Rectal smooth muscle tissue (tissue), 1 donor: ENCODE results near the gene EXO5.
"Not testable (repeated sequence)": the region's sequence is repeated elsewhere in the genome, so short reads cannot be mapped to it uniquely, and the experiment has no call there.

Experiments used
- H3K27ac ChIP-seq: one replicate; pipeline ENCODE4 v1.7.0; 2013; ENCODE audit warnings: low read depth, low read length, inconsistent platforms
- H3K27me3 ChIP-seq: one replicate; pipeline ENCODE4 v1.7.0; 2013; ENCODE audit warnings: low read length; ENCODE audit not compliant: control insufficient read depth, insufficient read depth
- H3K36me3 ChIP-seq: one replicate; pipeline ENCODE4 v1.7.0; 2013; ENCODE audit warnings: low read length; ENCODE audit not compliant: control insufficient read depth, insufficient read depth
- H3K4me1 ChIP-seq: one replicate; pipeline ENCODE4 v1.7.0; 2013; ENCODE audit warnings: low read length; ENCODE audit not compliant: control insufficient read depth, insufficient read depth
- H3K4me3 ChIP-seq: one replicate; pipeline ENCODE4 v1.7.0; 2013; ENCODE audit warnings: low read length
- H3K9ac ChIP-seq: one replicate; pipeline ENCODE4 v1.7.0; 2013; ENCODE audit warnings: low read length

Gene EXO5

GRCh38 chr1:40508375-40509341, at the start of gene EXO5:
TSS of gene EXO5 (plus strand) at chr1:40508767. CDS start at chr1:40514545, 5,778 bp downstream.
- H3K27me3 ChIP-seq: no peaks in the 10 kb centered on the region
- H3K36me3 ChIP-seq: no peaks in the 10 kb centered on the region
- H3K9ac ChIP-seq: peak within 1 kb of the TSS; percentile 57
- H3K27ac ChIP-seq: peak within 1 kb of the TSS; percentile 72
- peak within 1 kb of the TSS; percentile 90 for H3K4me3 ChIP-seq
- peaks cover 5% of the 10 kb centered on the region for H3K4me1 ChIP-seq

- H3K36me3 ChIP-seq: peaks cover 9% of the 10 kb centered on the region
- H3K27me3 ChIP-seq: no peaks in the 10 kb centered on the region
- H3K4me1 ChIP-seq: no peaks in the 10 kb centered on the region
- H3K4me3 ChIP-seq: no peak overlapping the region
- H3K9ac ChIP-seq: no peak overlapping the region
- H3K27ac ChIP-seq: no peak overlapping the region
These were observed 45.5 kb upstream of the EXO5 start for GRCh38 chr1:40462956-40463590.

- no peak overlapping the region for H3K9ac ChIP-seq
- peaks cover 2% of the 10 kb centered on the region for H3K36me3 ChIP-seq
- no peak overlapping the region for H3K4me3 ChIP-seq
- no peak overlapping the region for H3K27ac ChIP-seq
- no peaks in the 10 kb centered on the region for H3K4me1 ChIP-seq
- H3K27me3 ChIP-seq: no peaks in the 10 kb centered on the region
These were observed 39.2 kb upstream of the EXO5 start for GRCh38 chr1:40469327-40469726.

- H3K4me3 ChIP-seq: no peak overlapping the region
- H3K27me3 ChIP-seq: no peaks in the 10 kb centered on the region
- H3K27ac ChIP-seq: no peak overlapping the region
- H3K36me3 ChIP-seq: no peaks in the 10 kb centered on the region
- H3K4me1 ChIP-seq: peaks cover 3% of the 10 kb centered on the region
- no peak overlapping the region for H3K9ac ChIP-seq
These were observed 33.3 kb upstream of the EXO5 start for GRCh38 chr1:40475268-40475667.

GRCh38 chr1:40476924-40477677, 31.5 kb upstream of the EXO5 start, which contains the start of gene ZFP69:
TSS of gene ZFP69 (plus strand) at chr1:40477290. CDS start at chr1:40479362, 2,072 bp downstream.
- no peaks in the 10 kb centered on the region for H3K36me3 ChIP-seq
- H3K9ac ChIP-seq: peak within 1 kb of the TSS; percentile 79
- peak within 1 kb of the TSS; percentile 27 for H3K27ac ChIP-seq
- H3K4me1 ChIP-seq: peaks cover 3% of the 10 kb centered on the region
- peak within 1 kb of the TSS; percentile 93 for H3K4me3 ChIP-seq
- no peaks in the 10 kb centered on the region for H3K27me3 ChIP-seq

GRCh38 chr1:40477678-40478053, 30.9 kb upstream of the EXO5 start:
- peak overlapping the region; percentile 27 for H3K27ac ChIP-seq

GRCh38 chr1:40478276-40478675, 30.3 kb upstream of the EXO5 start:
- peak overlapping the region; percentile 93 for H3K4me3 ChIP-seq
- peaks cover 3% of the 10 kb centered on the region for H3K4me1 ChIP-seq
- no peaks in the 10 kb centered on the region for H3K27me3 ChIP-seq
- H3K27ac ChIP-seq: no peak overlapping the region
- H3K9ac ChIP-seq: no peak overlapping the region
- H3K36me3 ChIP-seq: no peaks in the 10 kb centered on the region

More at GRCh38 chr1:40477678-40478053, 30.9 kb upstream of the EXO5 start:
- Histone ChIP-seq H3K9ac (peak overlapping the region; percentile 79), H3K36me3 (no peaks in the 10 kb centered on the region), H3K4me1 (peaks cover 3% of the 10 kb centered on the region), H3K27me3 (no peaks in the 10 kb centered on the region), H3K4me3 (peak overlapping the region; percentile 93)

GRCh38 chr1:40479156-40479555, 29.4 kb upstream of the EXO5 start:
- Histone ChIP-seq H3K4me1 (peaks cover 3% of the 10 kb centered on the region), H3K27ac (no peak overlapping the region), H3K36me3 (no peaks in the 10 kb centered on the region), H3K9ac (no peak overlapping the region), H3K4me3 (no peak overlapping the region), H3K27me3 (no peaks in the 10 kb centered on the region)

- H3K27me3 ChIP-seq: no peaks in the 10 kb centered on the region
- peaks cover 9% of the 10 kb centered on the region for H3K36me3 ChIP-seq
- no peak overlapping the region for H3K4me3 ChIP-seq
- no peak overlapping the region for H3K9ac ChIP-seq
- no peak overlapping the region for H3K27ac ChIP-seq
- no peaks in the 10 kb centered on the region for H3K4me1 ChIP-seq
These were observed 13.2 kb upstream of the EXO5 start for GRCh38 chr1:40495315-40495903.

GRCh38 chr1:40502651-40503050, 5.9 kb upstream of the EXO5 start:
- not testable (repeated sequence) for H3K27me3 ChIP-seq, H3K27ac ChIP-seq, H3K9ac ChIP-seq, H3K4me3 ChIP-seq, H3K36me3 ChIP-seq, H3K4me1 ChIP-seq

- no peaks in the 10 kb centered on the region for H3K36me3 ChIP-seq
- H3K27ac ChIP-seq: peak overlapping the region; percentile 72
- peak overlapping the region; percentile 57 for H3K9ac ChIP-seq
- peak overlapping the region; percentile 90 for H3K4me3 ChIP-seq
- H3K4me1 ChIP-seq: peaks cover 5% of the 10 kb centered on the region
- no peaks in the 10 kb centered on the region for H3K27me3 ChIP-seq
These were observed 594 bp upstream of the EXO5 start for GRCh38 chr1:40507973-40508372.

GRCh38 chr1:40519517-40519916, 10.9 kb downstream of the EXO5 start:
- Histone ChIP-seq H3K27ac (no peak overlapping the region), H3K36me3 (no peaks in the 10 kb centered on the region)

More at GRCh38 chr1:40519517-40519916, 10.9 kb downstream of the EXO5 start:
- H3K4me3 ChIP-seq: no peak overlapping the region
- H3K4me1 ChIP-seq: no peaks in the 10 kb centered on the region
- no peaks in the 10 kb centered on the region for H3K27me3 ChIP-seq
- H3K9ac ChIP-seq: no peak overlapping the region
